HepG2 (cell line): ENCODE measurements around the gene SPDYE6. TPM values are rescaled to one million over a fixed set of nuclear protein-coding genes. Genes with fewer than 3 reads are reported as not detected.

Experiments
- ADNP ChIP-seq: sonication (generic); formaldehyde crosslinking; IDR thresholded peaks from 2 replicates; pipeline ENCODE4 v1.4.0; 2020; ENCODE audit warnings: missing genetic modification reagents
- FOSL1 ChIP-seq: sonication (generic); formaldehyde crosslinking; IDR thresholded peaks from 2 replicates; pipeline ENCODE4 v1.9.0; 2021; ENCODE audit warnings: missing genetic modification reagents, borderline replicate concordance
- FOXO4 ChIP-seq: sonication (generic); formaldehyde crosslinking; conservative IDR thresholded peaks from 2 replicates; pipeline ENCODE4 v1.8.1; 2023; ENCODE audit warnings: missing genetic modification reagents
- JUNB ChIP-seq: sonication (generic); formaldehyde crosslinking; IDR thresholded peaks from 2 replicates; pipeline ENCODE4 v1.8.0; 2022; ENCODE audit warnings: missing genetic modification reagents, mild to moderate bottlenecking, borderline replicate concordance
- MAX ChIP-seq: IDR thresholded peaks from 2 replicates; pipeline ENCODE4 v1.6.1; 2012; ENCODE audit warnings: inconsistent platforms
- MYNN ChIP-seq: sonication (generic); formaldehyde crosslinking; IDR thresholded peaks from 2 replicates; pipeline ENCODE4 v1.4.0; 2020; ENCODE audit warnings: mild to moderate bottlenecking, low read depth, missing genetic modification reagents
- PITX1 ChIP-seq: sonication (generic); formaldehyde crosslinking; IDR thresholded peaks from 2 replicates; pipeline ENCODE4 v1.5.1; 2020; ENCODE audit warnings: mild to moderate bottlenecking, missing genetic modification reagents
- POLR2A ChIP-seq, 2 experiments: IDR thresholded peaks; 2 replicates each; pipeline ENCODE4 v1.6.1; 2011; ENCODE audit warnings: low read depth in 2 of 2, low read length in 2 of 2, mild to moderate bottlenecking in 1 of 2, moderate library complexity in 1 of 2; ENCODE audit not compliant: insufficient read depth in 1 of 2
- SAP130 ChIP-seq: IDR thresholded peaks from 2 replicates; pipeline ENCODE4 v1.6.1; 2016; ENCODE audit warnings: low read depth
- SMARCE1 ChIP-seq: fragments of 450-650 bp; IDR thresholded peaks from 2 replicates; pipeline ENCODE4 v1.6.1; 2017; ENCODE audit warnings: borderline replicate concordance
- THAP8 ChIP-seq: sonication (generic); formaldehyde crosslinking; IDR thresholded peaks from 2 replicates; pipeline ENCODE4 v1.5.1; 2020; ENCODE audit warnings: missing genetic modification reagents, mild to moderate bottlenecking, borderline replicate concordance
- TIGD3 ChIP-seq: sonication (generic); formaldehyde crosslinking; IDR thresholded peaks from 2 replicates; pipeline ENCODE4 v1.5.1; 2020; ENCODE audit warnings: mild to moderate bottlenecking, missing genetic modification reagents, borderline replicate concordance
- USF2 ChIP-seq, 2 experiments: sonication (generic) in 1 of 2; formaldehyde crosslinking in 1 of 2; IDR thresholded peaks; 2 replicates each; pipeline versions ENCODE4 v1.5.1 to v1.6.1; 2011 to 2020; ENCODE audit warnings: borderline replicate concordance in 1 of 2, low read depth in 1 of 2, low read length in 1 of 2, mild to moderate bottlenecking in 1 of 2, missing genetic modification reagents in 1 of 2, moderate library complexity in 1 of 2
- ZBTB38 ChIP-seq: sonication (generic); formaldehyde crosslinking; IDR thresholded peaks from 2 replicates; pipeline ENCODE4 v1.5.1; 2020; ENCODE audit warnings: mild to moderate bottlenecking, missing genetic modification reagents
- ZNF180 ChIP-seq: sonication (generic); formaldehyde crosslinking; IDR thresholded peaks from 2 replicates; pipeline ENCODE4 v1.4.0; 2020; ENCODE audit warnings: low read depth, missing genetic modification reagents, borderline replicate concordance
- ZNF589 ChIP-seq: sonication (generic); formaldehyde crosslinking; conservative IDR thresholded peaks from 2 replicates; pipeline ENCODE4 v1.8.0; 2022; ENCODE audit warnings: mild to moderate bottlenecking, moderate library complexity, missing genetic modification reagents
- ZNF704 ChIP-seq: sonication (generic); formaldehyde crosslinking; IDR thresholded peaks from 2 replicates; pipeline ENCODE4 v1.8.1; 2023; ENCODE audit warnings: mild to moderate bottlenecking, inconsistent platforms, moderate library complexity, missing genetic modification reagents, borderline replicate concordance
- ZNF740 ChIP-seq: sonication (generic); formaldehyde crosslinking; IDR thresholded peaks from 2 replicates; pipeline ENCODE4 v1.4.0; 2020; ENCODE audit warnings: missing genetic modification reagents
- ZNF784 ChIP-seq: sonication (generic); formaldehyde crosslinking; IDR thresholded peaks from 2 replicates; pipeline ENCODE4 v1.5.1; 2020; ENCODE audit warnings: missing genetic modification reagents, mild to moderate bottlenecking, borderline replicate concordance
- ZNF839 ChIP-seq: sonication (generic); formaldehyde crosslinking; IDR thresholded peaks from 2 replicates; pipeline ENCODE4 v1.4.0; 2020; ENCODE audit warnings: missing genetic modification reagents, mild to moderate bottlenecking, borderline replicate concordance
- polyA plus RNA-seq, 8 experiments: library from polyadenylated mRNA; depleted of rRNA in 3 of 8; stranded (reverse) in 7 of 8; unstranded in 1 of 8; fragments of >200 nt; fragmentation: Illumina TruSeq in 4 of 8; extraction: Trizol in 4 of 8; gene quantifications; 2 replicates each; pipeline versions ENCODE4 v1.2.1 to v1.2.3, GENCODE V29; 2011 to 2016; ENCODE audit warnings: low read depth in 4 of 8, missing spikeins in 1 of 8, mixed read lengths in 1 of 8; ENCODE audit not compliant: insufficient read depth in 1 of 8
- total RNA-seq, 5 experiments: library from RNA; depleted of rRNA; stranded (reverse); fragments of >200 nt; fragmentation: Illumina TruSeq; extraction: Trizol; gene quantifications; 2 replicates each; pipeline ENCODE4 v1.2.3, GENCODE V29; 2016; ENCODE audit warnings: low read depth in 1 of 5

Gene SPDYE6
- total and polyA plus RNA-seq, 2 of the 13 experiments (the other 11 are each of a cell fraction or from before 2014, with no cell fraction given), result 0.07 TPM; not detected in 1

- TF ChIP-seq USF2 (IDR thresholded peaks at IDR 0.05; ENCODE audit: low read depth, low read length) (no peak), USF2 (CRISPR knock-in tag; IDR thresholded peaks at IDR 0.05; ENCODE audit: borderline replicate concordance) (no peak), THAP8 (no peak), FOXO4 (CRISPR knock-in tag) (no peak), MYNN (no peak), ZNF784 (CRISPR knock-in tag) (0 out of 2 replicates have a peak, but pooled peaks have one; percentile 53), MAX (no peak), FOSL1 (CRISPR knock-in tag) (no peak), SAP130 (0 out of 2 replicates have a peak, but pooled peaks have one; percentile 49), ZNF839 (CRISPR knock-in tag) (no peak), JUNB (CRISPR knock-in tag) (no peak), ZNF180 (CRISPR knock-in tag) (no peak), TIGD3 (CRISPR knock-in tag) (no peak), ZNF704 (CRISPR knock-in tag) (no peak), ZNF740 (no peak), ADNP (no peak), PITX1 (CRISPR knock-in tag) (no peak), ZBTB38 (CRISPR knock-in tag) (no peak), SMARCE1 (no peak), ZNF589 (CRISPR knock-in tag) (no peak), POLR2A (IDR thresholded peaks at IDR 0.05; ENCODE audit: insufficient read depth in 1 of 2, low read depth in 2 of 2, low read length in 2 of 2) (no peak)
Measured at GRCh38 chr7:102306916-102307677, 49.1 kb downstream of the SPDYE6 start (continued).
